Esophagus (tissue), 2 donors: ENCODE results near the gene HCFC1. TPM values are rescaled to one million over a fixed set of nuclear protein-coding genes. Genes with fewer than 3 reads are reported as not detected.
A peak's percentile ranks its signal among the peaks of the same experiment; 100 is the strongest.

Experiments
- H3K27ac ChIP-seq, 2 donors: one replicate each; pipeline ENCODE4 v1.5.1; 2013; ENCODE audit warnings: low read depth in 2 of 2, mild to moderate bottlenecking in 2 of 2, inconsistent platforms in 1 of 2, low read length in 1 of 2, moderate library complexity in 1 of 2
- H3K27me3 ChIP-seq, 2 donors: one replicate each; pipeline ENCODE4 v1.6.1; 2013; ENCODE audit warnings: low read length in 2 of 2, control low read depth in 1 of 2, mild to moderate bottlenecking in 1 of 2; ENCODE audit not compliant: insufficient read depth in 2 of 2, control insufficient read depth in 1 of 2
- H3K36me3 ChIP-seq, 2 donors: one replicate each; pipeline ENCODE4 v1.6.1; 2013; ENCODE audit warnings: low read length in 1 of 2; ENCODE audit not compliant: control insufficient read depth in 2 of 2, insufficient read depth in 2 of 2
- H3K4me1 ChIP-seq, 2 donors: one replicate each; pipeline ENCODE4 v1.6.1; 2013; ENCODE audit warnings: low read length in 1 of 2; ENCODE audit not compliant: control insufficient read depth in 2 of 2, insufficient read depth in 2 of 2
- H3K4me3 ChIP-seq, 2 donors: one replicate each; pipeline ENCODE4 v1.5.1; 2013; ENCODE audit warnings: low read length in 2 of 2, mild to moderate bottlenecking in 2 of 2, low read depth in 1 of 2, moderate library complexity in 1 of 2
- H3K9me3 ChIP-seq, 2 donors: one replicate each; pipeline ENCODE4 v1.6.1; 2013; ENCODE audit warnings: mild to moderate bottlenecking in 2 of 2, low read depth in 1 of 2, low read length in 1 of 2, moderate library complexity in 1 of 2; ENCODE audit not compliant: control insufficient read depth in 2 of 2, insufficient read depth in 1 of 2
- WGBS, 2 donors: extraction: QIAGEN DNeasy Blood & Tissue Kit; methylation state at CpG; one replicate each; pipeline ENCODE4 v1.1.7; 2013; 5-methylcytosine and 5-hydroxymethylcytosine counted together
- polyA plus RNA-seq, 2 donors: library from polyadenylated mRNA; stranded (reverse); fragments of 200-250 nt; gene quantifications; one replicate each; pipeline ENCODE4 v1.2.3, GENCODE V29; 2013
- donor health status: healthy with polysubstance abuse.
- donor health status: Bipolar disorder and iron deficiency.

Gene HCFC1
- polyA plus RNA-seq, 2 donors = 13.0 to 15.9 TPM

DNA sequence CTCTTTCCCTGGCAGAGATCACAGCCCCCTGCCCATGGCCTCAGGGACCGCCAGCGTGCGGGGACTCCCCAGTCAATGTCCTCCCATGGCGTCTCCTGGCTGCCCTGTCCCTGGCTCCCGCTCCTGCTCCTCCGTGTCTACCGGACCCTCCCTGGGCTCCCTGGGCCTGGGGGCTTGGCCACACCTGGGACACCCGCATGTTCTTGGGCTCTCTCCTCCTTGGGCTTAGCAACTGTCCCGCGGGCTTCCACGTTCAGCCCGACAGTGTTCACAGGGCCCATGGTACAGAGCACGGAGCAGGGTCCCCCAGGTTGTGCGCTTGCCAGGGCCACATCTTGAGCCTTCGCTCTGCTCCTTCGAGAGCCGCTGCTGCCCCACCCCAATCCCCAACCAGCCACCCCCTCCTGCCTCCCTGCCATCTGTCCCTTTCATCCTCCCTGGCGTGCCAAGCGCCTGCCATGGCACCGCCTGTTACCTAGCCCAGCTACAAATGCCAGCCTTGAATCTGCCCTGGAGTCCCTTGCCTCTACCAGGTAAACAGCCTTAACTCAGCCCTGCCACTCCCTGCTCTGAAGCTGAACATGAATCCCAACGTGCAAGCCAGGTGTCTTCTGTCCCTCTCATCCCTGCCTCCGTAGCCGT lies 63.3 kb downstream of the HCFC1 start:
- Histone ChIP-seq H3K4me3 (no peak overlapping the region), H3K27me3 (no peaks in the 10 kb centered on the region), H3K9me3 (no peaks in the 10 kb centered on the region), H3K27ac (no peak overlapping the region), H3K4me1 (peaks cover 0 to 5% of the 10 kb centered on the region in 2 donors), H3K36me3 (no peaks in the 10 kb centered on the region)
- WGBS, 2 donors = 83 to 91% methylated on average over 23 of the region's 23 CpGs

- H3K4me1 ChIP-seq = peaks cover 0 to 5% of the 10 kb centered on the region in 2 donors
- no peaks in the 10 kb centered on the region for H3K9me3 ChIP-seq
- H3K27me3 ChIP-seq = no peaks in the 10 kb centered on the region
- no peaks in the 10 kb centered on the region for H3K36me3 ChIP-seq
- H3K27ac ChIP-seq = no peak overlapping the region
- H3K4me3 ChIP-seq = no peak overlapping the region
- 75 to 77% methylated on average over 11 to 12 of the region's 12 CpGs for WGBS, 2 donors
Measured at GRCh38 chrX:153907456-153907855, 64.2 kb downstream of the HCFC1 start.

DNA sequence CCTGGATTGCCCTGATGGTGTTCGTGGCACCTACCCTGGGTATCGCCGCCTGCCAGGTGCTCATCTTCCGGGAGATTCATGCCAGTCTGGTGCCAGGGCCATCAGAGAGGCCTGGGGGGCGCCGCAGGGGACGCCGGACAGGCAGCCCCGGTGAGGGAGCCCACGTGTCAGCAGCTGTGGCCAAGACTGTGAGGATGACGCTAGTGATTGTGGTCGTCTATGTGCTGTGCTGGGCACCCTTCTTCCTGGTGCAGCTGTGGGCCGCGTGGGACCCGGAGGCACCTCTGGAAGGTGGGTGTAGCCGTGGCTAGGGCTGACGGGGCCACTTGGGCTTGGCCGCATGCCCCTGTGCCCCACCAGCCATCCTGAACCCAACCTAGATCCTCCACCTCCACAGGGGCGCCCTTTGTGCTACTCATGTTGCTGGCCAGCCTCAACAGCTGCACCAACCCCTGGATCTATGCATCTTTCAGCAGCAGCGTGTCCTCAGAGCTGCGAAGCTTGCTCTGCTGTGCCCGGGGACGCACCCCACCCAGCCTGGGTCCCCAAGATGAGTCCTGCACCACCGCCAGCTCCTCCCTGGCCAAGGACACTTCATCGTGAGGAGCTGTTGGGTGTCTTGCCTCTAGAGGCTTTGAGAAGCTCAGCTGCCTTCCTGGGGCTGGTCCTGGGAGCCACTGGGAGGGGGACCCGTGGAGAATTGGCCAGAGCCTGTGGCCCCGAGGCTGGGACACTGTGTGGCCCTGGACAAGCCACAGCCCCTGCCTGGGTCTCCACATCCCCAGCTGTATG lies 65.3 kb downstream of the HCFC1 start:
- Histone ChIP-seq H3K9me3 (no peaks in the 10 kb centered on the region), H3K27me3 (no peaks in the 10 kb centered on the region), H3K4me3 (no peak overlapping the region), H3K36me3 (no peaks in the 10 kb centered on the region), H3K4me1 (peaks cover 1 to 5% of the 10 kb centered on the region in 2 donors), H3K27ac (no peak overlapping the region)
- WGBS, 2 donors = 76 to 77% methylated on average over 26 to 27 of the region's 27 CpGs

DNA sequence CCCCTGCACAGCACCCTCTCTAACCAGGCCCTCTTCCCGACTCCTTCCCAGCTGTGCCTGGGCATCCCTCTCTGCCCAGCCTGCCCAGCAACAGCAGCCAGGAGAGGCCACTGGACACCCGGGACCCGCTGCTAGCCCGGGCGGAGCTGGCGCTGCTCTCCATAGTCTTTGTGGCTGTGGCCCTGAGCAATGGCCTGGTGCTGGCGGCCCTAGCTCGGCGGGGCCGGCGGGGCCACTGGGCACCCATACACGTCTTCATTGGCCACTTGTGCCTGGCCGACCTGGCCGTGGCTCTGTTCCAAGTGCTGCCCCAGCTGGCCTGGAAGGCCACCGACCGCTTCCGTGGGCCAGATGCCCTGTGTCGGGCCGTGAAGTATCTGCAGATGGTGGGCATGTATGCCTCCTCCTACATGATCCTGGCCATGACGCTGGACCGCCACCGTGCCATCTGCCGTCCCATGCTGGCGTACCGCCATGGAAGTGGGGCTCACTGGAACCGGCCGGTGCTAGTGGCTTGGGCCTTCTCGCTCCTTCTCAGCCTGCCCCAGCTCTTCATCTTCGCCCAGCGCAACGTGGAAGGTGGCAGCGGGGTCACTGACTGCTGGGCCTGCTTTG lies 66.0 kb downstream of the HCFC1 start:
- Histone ChIP-seq H3K27me3 (no peaks in the 10 kb centered on the region), H3K4me3 (no peak overlapping the region)
- 83 to 89% methylated on average over 32 of the region's 32 CpGs for WGBS, 2 donors

GRCh38 chrX:153903991-153904957 lies 67.3 kb downstream of the HCFC1 start, which contains the start of gene AVPR2:
Gene AVPR2, plus strand, starts transcription at chrX:153904673. Its CDS starts 473 bp downstream, at chrX:153905146.
- H3K27me3 ChIP-seq = no peaks in the 10 kb centered on the region
- peaks cover 5% of the 10 kb centered on the region in 2 donors for H3K4me1 ChIP-seq
- WGBS, 2 donors = 33 to 64% methylated on average over 13 to 26 of the region's 26 CpGs
- no peak within 1 kb of the TSS for H3K27ac ChIP-seq
- H3K4me3 ChIP-seq = peak within 1 kb of the TSS in 1 of 2 donors; percentile 7
- H3K9me3 ChIP-seq = no peaks in the 10 kb centered on the region
- H3K36me3 ChIP-seq = no peaks in the 10 kb centered on the region

More for the DNA sequence above, 66.0 kb downstream of the HCFC1 start:
- Histone ChIP-seq H3K4me1 (peaks cover 5% of the 10 kb centered on the region in 2 donors), H3K36me3 (no peaks in the 10 kb centered on the region), H3K9me3 (no peaks in the 10 kb centered on the region), H3K27ac (no peak overlapping the region)

DNA sequence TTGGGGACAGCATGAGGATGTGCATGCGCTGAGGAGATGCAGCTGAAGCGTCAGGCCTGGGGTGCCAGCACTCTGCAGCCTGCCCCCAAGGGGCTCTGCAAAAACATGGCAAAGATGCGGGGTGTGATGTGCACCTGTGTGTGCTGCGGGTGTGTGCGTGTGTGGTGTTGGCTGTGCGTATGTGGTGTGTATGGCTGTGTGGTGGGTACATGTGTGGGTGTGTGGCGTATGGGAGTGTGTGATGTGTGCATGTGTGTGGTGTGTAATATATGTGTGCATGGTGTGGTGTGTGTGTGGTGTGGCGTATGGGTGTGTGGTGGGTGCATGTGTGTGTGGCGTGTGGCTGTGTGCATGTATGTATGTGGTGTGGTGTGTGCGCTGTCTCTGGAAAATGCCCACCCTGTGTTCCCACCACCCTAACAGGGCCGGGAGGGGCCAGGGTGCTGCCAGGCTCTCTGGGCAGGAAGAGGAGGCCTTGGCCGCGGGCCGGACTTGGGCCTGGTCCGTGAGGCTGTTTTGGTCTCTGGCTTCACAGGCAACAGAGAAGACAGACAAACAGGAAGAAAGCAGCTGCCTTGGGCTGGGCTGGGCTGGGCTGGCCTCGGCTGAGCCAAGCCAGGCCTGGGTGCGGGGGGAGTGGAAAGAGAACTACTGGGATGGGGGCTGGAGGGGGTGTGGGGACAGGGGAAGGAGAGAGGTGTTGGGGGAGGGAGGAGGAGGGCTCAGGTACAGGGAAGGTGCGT lies 68.2 kb downstream of the HCFC1 start:
- peaks cover 5% of the 10 kb centered on the region in 2 donors for H3K4me1 ChIP-seq
- H3K4me3 ChIP-seq = no peak overlapping the region
- no peaks in the 10 kb centered on the region for H3K27me3 ChIP-seq
- H3K36me3 ChIP-seq = no peaks in the 10 kb centered on the region
- H3K9me3 ChIP-seq = no peaks in the 10 kb centered on the region
- WGBS, 2 donors = 55 to 65% methylated on average over 17 to 18 of the region's 18 CpGs
- no peak overlapping the region for H3K27ac ChIP-seq

DNA sequence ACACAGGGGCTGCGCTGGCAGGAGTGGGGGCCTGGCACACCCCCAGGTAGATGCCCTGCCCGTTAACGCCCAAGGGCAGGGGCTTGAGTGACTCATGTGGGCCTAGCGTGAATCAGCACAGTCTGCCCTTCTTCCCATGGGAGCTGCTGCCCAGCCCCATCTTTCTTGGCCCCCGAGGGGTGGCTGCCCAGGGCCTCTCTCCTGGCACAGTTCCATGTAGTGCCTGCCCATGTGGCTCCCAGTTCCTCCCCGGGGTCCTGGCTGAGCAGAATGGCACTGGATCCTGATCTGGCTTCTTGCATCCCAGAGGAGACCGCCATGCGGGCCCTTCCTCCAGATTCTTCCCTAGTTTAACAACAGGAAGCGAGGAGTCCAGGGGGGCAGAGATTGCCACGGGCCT lies 69.2 kb downstream of the HCFC1 start:
- H3K27ac ChIP-seq = no peak overlapping the region
- no peaks in the 10 kb centered on the region for H3K27me3 ChIP-seq
- no peaks in the 10 kb centered on the region for H3K9me3 ChIP-seq
- H3K4me3 ChIP-seq = no peak overlapping the region
- no peaks in the 10 kb centered on the region for H3K36me3 ChIP-seq
- H3K4me1 ChIP-seq = peaks cover 2 to 5% of the 10 kb centered on the region in 2 donors
- WGBS, 2 donors = 49 to 55% methylated on average over 10 of the region's 10 CpGs

GRCh38 chrX:153901753-153902140 lies 69.9 kb downstream of the HCFC1 start:
- Histone ChIP-seq H3K4me1 (peaks cover 2 to 5% of the 10 kb centered on the region in 2 donors), H3K9me3 (no peaks in the 10 kb centered on the region), H3K36me3 (no peaks in the 10 kb centered on the region), H3K4me3 (no peak overlapping the region), H3K27me3 (no peaks in the 10 kb centered on the region), H3K27ac (no peak overlapping the region)
- WGBS, 2 donors = 62 to 66% methylated on average over 8 of the region's 8 CpGs
